Neural progenitor cell (in vitro differentiated cells): ENCODE data around the gene OTOS.

Source experiments
- CTCF ChIP-seq: fragments of 200-600 bp; sonication (generic); IDR thresholded peaks from 2 replicates; pipeline ENCODE4 v1.5.1; 2017; ENCODE audit warnings: antibody characterized with exemption, mild to moderate bottlenecking
- EZH2 ChIP-seq: fragments of 200-600 bp; sonication (generic); IDR thresholded peaks from 2 replicates; pipeline ENCODE4 v1.6.1; 2017; ENCODE audit warnings: antibody characterized with exemption, mild to moderate bottlenecking, moderate library complexity
- EZH2phosphoT487 ChIP-seq: fragments of 200-600 bp; sonication (generic); IDR thresholded peaks from 2 replicates; pipeline ENCODE4 v1.6.1; 2017; ENCODE audit warnings: antibody characterized with exemption

GRCh38 chr2:240172071-240172895 is 31.8 kb upstream of the OTOS start:
- TF ChIP-seq EZH2 (no peak), CTCF (no peak), EZH2phosphoT487 (no peak)
